HepG2 (cell line): Measurements from ENCODE around the gene SCMH1. TPM values are rescaled to one million over a fixed set of nuclear protein-coding genes. Genes with fewer than 3 reads are reported as not detected.

Experiments
- ATAC-seq: fragments of 200-7000 bp; cut with Tn5 transposase; 3 replicates; pipeline ENCODE4 v1.9.1; 2020; ENCODE audit warnings: mild to moderate bottlenecking, moderate library complexity
- BruUV-seq: library from RNA; stranded (reverse); fragments of 400-500 nt; replicated peaks from 2 replicates; lab custom pipeline; 2021; lab: Mats Ljungman, UMichigan
- CTCF ChIA-PET: fragments of 300-600 bp; formaldehyde crosslinking; extraction: SDS; loops from one replicate; lab custom pipeline; 2021; ENCODE audit warnings: low total read pairs, inconsistent platforms, low intra/inter-chr PET ratio; lab: Yijun Ruan, JAX
- POLR2A ChIA-PET: fragments of 350-600 bp; sonication (Branson Sonifier 250); formaldehyde crosslinking; loops from one replicate; lab custom pipeline; 2020; ENCODE audit warnings: antibody characterized with exemption, inconsistent platforms; lab: Yijun Ruan, JAX
- DNase-seq: peaks from one replicate; pipeline ENCODE4 v3.0.0-alpha.2; 2015; ENCODE audit warnings: low spot score
- FAIRE-seq: peaks from 3 replicates; lab custom pipeline; 2011; peaks lifted over from hg19 to GRCh38; lab: Jason Lieb, UNC
- H2AFZ ChIP-seq: one replicate; pipeline ENCODE4 v1.6.1; 2011; ENCODE audit warnings: low read length, inconsistent platforms
- H3K27ac ChIP-seq: fragments of 300-600 bp; 3 replicates; pipeline ENCODE4 v1.8.0; 2011; ENCODE audit warnings: mixed run types, mild to moderate bottlenecking, mixed read lengths, low read length, inconsistent platforms; ENCODE audit not compliant: insufficient read depth; ENCODE audit errors: extremely low read length
- H3K27me3 ChIP-seq, 2 experiments: fragments of 200-600 bp in 1 of 2; 2 replicates in 1 of 2; 3 replicates in 1 of 2; pipeline versions ENCODE4 v1.6.0 to v1.8.0; 2011; ENCODE audit warnings: low read length in 2 of 2, mild to moderate bottlenecking in 2 of 2, moderate library complexity in 2 of 2, inconsistent platforms in 1 of 2; ENCODE audit not compliant: insufficient read depth in 2 of 2, control insufficient read depth in 1 of 2
- H3K36me3 ChIP-seq, 2 experiments: fragments of 200-600 bp in 1 of 2; replicated peaks in 1 of 2; 2 replicates in 1 of 2; 3 replicates in 1 of 2; pipeline versions ENCODE4 v1.5.1 to v1.8.0; 2011; ENCODE audit warnings: low read length in 2 of 2, inconsistent platforms in 1 of 2; ENCODE audit not compliant: insufficient read depth in 2 of 2, control insufficient read depth in 1 of 2
- H3K4me1 ChIP-seq: 2 replicates; pipeline ENCODE4 v1.5.1; 2012; ENCODE audit warnings: low read length, inconsistent platforms; ENCODE audit not compliant: insufficient read depth
- H3K4me2 ChIP-seq: 2 replicates; pipeline ENCODE4 v1.6.0; 2011; ENCODE audit warnings: low read depth, low read length, inconsistent platforms
- H3K4me3 ChIP-seq, 3 experiments: fragments of 200-600 bp in 1 of 3; sonication (generic), shearing (Covaris generic) in 1 of 3; replicated peaks in 1 of 3; 2 replicates each; pipeline ENCODE4 v1.5.1; 2011 to 2016; ENCODE audit warnings: low read length in 3 of 3, inconsistent platforms in 2 of 3, low read depth in 2 of 3, mild to moderate bottlenecking in 2 of 3, control low read depth in 1 of 3, mixed read lengths in 1 of 3; ENCODE audit not compliant: insufficient read depth in 1 of 3
- H3K79me2 ChIP-seq: one replicate; pipeline ENCODE4 v1.6.1; 2011; ENCODE audit warnings: low read length, inconsistent platforms; ENCODE audit not compliant: insufficient read depth
- H3K9ac ChIP-seq: 2 replicates; pipeline ENCODE4 v1.6.0; 2011; ENCODE audit warnings: mild to moderate bottlenecking, low read depth, low read length, inconsistent platforms; ENCODE audit not compliant: insufficient read depth
- H3K9me3 ChIP-seq: 2 replicates; pipeline ENCODE4 v1.5.1; 2012; ENCODE audit warnings: mild to moderate bottlenecking, low read length
- H4K20me1 ChIP-seq: 2 replicates; pipeline ENCODE4 v1.6.0; 2011; ENCODE audit warnings: inconsistent platforms, mild to moderate bottlenecking, low read length, moderate library complexity; ENCODE audit not compliant: insufficient read depth
- AGO1 ChIP-seq: fragments of 200-400 bp; formaldehyde crosslinking; IDR thresholded peaks from 2 replicates; pipeline ENCODE4 v1.6.1; 2017; ENCODE audit warnings: mild to moderate bottlenecking, low read depth, low read length, moderate library complexity; ENCODE audit not compliant: poor library complexity, severe bottlenecking
- CEBPB ChIP-seq: IDR thresholded peaks from 2 replicates; pipeline ENCODE4 v1.6.1; 2011; ENCODE audit warnings: low read depth, low read length, improper control_type of control experiment, borderline replicate concordance
- GABPA ChIP-seq, 2 experiments: IDR thresholded peaks; 2 replicates each; pipeline ENCODE4 v1.6.1; 2011 to 2016; ENCODE audit warnings: low read depth in 2 of 2, low read length in 1 of 2, missing biosample characterization in 1 of 2, missing genetic modification characterization in 1 of 2
- HES4 ChIP-seq: sonication (generic); formaldehyde crosslinking; IDR thresholded peaks from 2 replicates; pipeline ENCODE4 v1.9.0; 2021; ENCODE audit warnings: mild to moderate bottlenecking, missing genetic modification reagents, borderline replicate concordance
- HNF1A ChIP-seq, 2 experiments: sonication (generic) in 1 of 2; formaldehyde crosslinking in 1 of 2; IDR thresholded peaks; 2 replicates each; pipeline versions ENCODE4 v1.4.0 to v1.6.1; 2016 to 2020; ENCODE audit warnings: borderline replicate concordance in 1 of 2, low read depth in 1 of 2, mild to moderate bottlenecking in 1 of 2, missing genetic modification reagents in 1 of 2
- JDP2 ChIP-seq: sonication (generic); formaldehyde crosslinking; IDR thresholded peaks from 2 replicates; pipeline ENCODE4 v1.8.1; 2022; ENCODE audit warnings: missing genetic modification reagents, borderline replicate concordance
- PRMT3 ChIP-seq: sonication (generic); formaldehyde crosslinking; IDR thresholded peaks from 2 replicates; pipeline ENCODE4 v1.8.1; 2022; ENCODE audit warnings: low read depth, mild to moderate bottlenecking, moderate library complexity, missing genetic modification reagents, borderline replicate concordance
- SP140L ChIP-seq: sonication (generic); formaldehyde crosslinking; IDR thresholded peaks from 2 replicates; pipeline ENCODE4 v1.4.0; 2020; ENCODE audit warnings: missing genetic modification reagents, borderline replicate concordance
- ZGPAT ChIP-seq: IDR thresholded peaks from 2 replicates; pipeline ENCODE4 v1.6.1; 2016; ENCODE audit warnings: mild to moderate bottlenecking
- ZNF256 ChIP-seq: sonication (generic); formaldehyde crosslinking; conservative IDR thresholded peaks from 2 replicates; pipeline ENCODE4 v1.4.0; 2020; ENCODE audit warnings: missing genetic modification reagents
- ZNF333 ChIP-seq: sonication (generic); formaldehyde crosslinking; IDR thresholded peaks from 2 replicates; pipeline ENCODE4 v1.4.0; 2020; ENCODE audit warnings: mild to moderate bottlenecking, missing genetic modification reagents, borderline replicate concordance
- ZNF629 ChIP-seq: sonication (generic); formaldehyde crosslinking; conservative IDR thresholded peaks from 2 replicates; pipeline ENCODE4 v1.5.0; 2020; ENCODE audit warnings: missing genetic modification reagents
- ZNF660 ChIP-seq: sonication (generic); formaldehyde crosslinking; IDR thresholded peaks from 2 replicates; pipeline ENCODE4 v1.5.1; 2020; ENCODE audit warnings: mild to moderate bottlenecking, low read depth, missing genetic modification reagents, borderline replicate concordance
- ZNF878 ChIP-seq: sonication (generic); formaldehyde crosslinking; IDR thresholded peaks from 2 replicates; pipeline ENCODE4 v1.8.1; 2023; ENCODE audit warnings: mild to moderate bottlenecking, missing genetic modification reagents, moderate library complexity
- WGBS: methylation state at CpG from one replicate; pipeline ENCODE4 v1.1.6; 2017; ENCODE audit warnings: low lambda C conversion rate; 5-methylcytosine and 5-hydroxymethylcytosine counted together
- in situ Hi-C: cut with HindIII; loops from 2 replicates; pipeline ENCODE4 v1.10.0; 2017; ENCODE audit warnings: low pct_unique_long_range_greater_than_20kb; ENCODE audit not compliant: extremely low pct_ligation_motif_present
- intact Hi-C: fragments of 100-400 bp; cut with micrococcal nuclease; formaldehyde crosslinking; loops from one replicate; pipeline ENCODE4 v1.10.0; 2022; ENCODE audit not compliant: unreplicated experiment
- polyA plus RNA-seq, 8 experiments: library from polyadenylated mRNA; depleted of rRNA in 3 of 8; stranded (reverse) in 7 of 8; unstranded in 1 of 8; fragments of >200 nt; fragmentation: Illumina TruSeq in 4 of 8; extraction: Trizol in 4 of 8; gene quantifications; 2 replicates each; pipeline versions ENCODE4 v1.2.1 to v1.2.3, GENCODE V29; 2011 to 2016; ENCODE audit warnings: low read depth in 4 of 8, missing spikeins in 1 of 8, mixed read lengths in 1 of 8; ENCODE audit not compliant: insufficient read depth in 1 of 8
- total RNA-seq, 5 experiments: library from RNA; depleted of rRNA; stranded (reverse); fragments of >200 nt; fragmentation: Illumina TruSeq; extraction: Trizol; gene quantifications; 2 replicates each; pipeline ENCODE4 v1.2.3, GENCODE V29; 2016; ENCODE audit warnings: low read depth in 1 of 5
- TF ChIP-seq, protein P1 (sequence below): fragments of 450-650 bp; IDR thresholded peaks from 2 replicates; pipeline ENCODE4 v1.6.1; 2017

Gene SCMH1
- total and polyA plus RNA-seq, 2 of the 13 experiments (the other 11 are each of a cell fraction or from before 2014, with no cell fraction given), result 41.8 to 52.6 TPM

- Histone ChIP-seq H3K27ac (no peak overlapping the region), H3K9ac (no peak overlapping the region), H3K79me2 (no peaks in the 10 kb centered on the region), H3K9me3 (no peaks in the 10 kb centered on the region), H3K4me1 (peaks cover 9% of the 10 kb centered on the region; the same call in 1 of the 2 replicates), H3K4me2 (no peak overlapping the region), H3K36me3 (no peaks in the 10 kb centered on the region), H3K27me3 (no peaks in the 10 kb centered on the region; a peak in 2 of 5 replicates), H4K20me1 (no peaks in the 10 kb centered on the region), H2AFZ (no peak overlapping the region), H3K4me3 (no peak overlapping the region)
- ChIA-PET POLR2A (no interaction called here), CTCF (no interaction called here)
- FAIRE-seq (no peak), ATAC-seq (no peak), DNase-seq (no peak)
- BruUV-seq, result no TSS peak
- intact Hi-C loops (no loop called here), in situ Hi-C loops (no loop called here)
- 57% methylated on average over 5 of the region's 5 CpGs for WGBS
- TF ChIP-seq ZNF256 (CRISPR knock-in tag), result no peak
- TF ChIP-seq JDP2 (CRISPR knock-in tag), result no peak
- TF ChIP-seq SP140L (CRISPR knock-in tag), result no peak
- no peak for TF ChIP-seq CEBPB
- TF ChIP-seq GABPA (IDR thresholded peaks at IDR 0.05; ENCODE audit: low read depth, low read length), result no peak
- no peak for TF ChIP-seq GABPA (CRISPR knock-in tag; IDR thresholded peaks at IDR 0.05; ENCODE audit: low read depth)
- TF ChIP-seq ZNF333 (CRISPR knock-in tag), result no peak
- TF ChIP-seq ZNF660, result no peak
- no peak for TF ChIP-seq ZNF878 (CRISPR knock-in tag)
- TF ChIP-seq AGO1, result no peak
- no peak for TF ChIP-seq HNF1A (IDR thresholded peaks at IDR 0.05; ENCODE audit: low read depth)
- no peak for TF ChIP-seq HNF1A (CRISPR knock-in tag; IDR thresholded peaks at IDR 0.05; ENCODE audit: borderline replicate concordance)
- TF ChIP-seq PRMT3 (CRISPR knock-in tag), result no peak
- TF ChIP-seq, protein P1, sequence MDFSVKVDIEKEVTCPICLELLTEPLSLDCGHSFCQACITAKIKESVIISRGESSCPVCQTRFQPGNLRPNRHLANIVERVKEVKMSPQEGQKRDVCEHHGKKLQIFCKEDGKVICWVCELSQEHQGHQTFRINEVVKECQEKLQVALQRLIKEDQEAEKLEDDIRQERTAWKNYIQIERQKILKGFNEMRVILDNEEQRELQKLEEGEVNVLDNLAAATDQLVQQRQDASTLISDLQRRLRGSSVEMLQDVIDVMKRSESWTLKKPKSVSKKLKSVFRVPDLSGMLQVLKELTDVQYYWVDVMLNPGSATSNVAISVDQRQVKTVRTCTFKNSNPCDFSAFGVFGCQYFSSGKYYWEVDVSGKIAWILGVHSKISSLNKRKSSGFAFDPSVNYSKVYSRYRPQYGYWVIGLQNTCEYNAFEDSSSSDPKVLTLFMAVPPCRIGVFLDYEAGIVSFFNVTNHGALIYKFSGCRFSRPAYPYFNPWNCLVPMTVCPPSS, result no peak
- TF ChIP-seq HES4 (CRISPR knock-in tag), result no peak
- no peak for TF ChIP-seq ZGPAT (CRISPR knock-in tag)
- TF ChIP-seq ZNF629, result no peak
Measured at GRCh38 chr1:41291195-41291594, 49.1 kb upstream of the SCMH1 start.
